IPS-20b (cell line): Measurements from ENCODE around the gene KRT13.

Experiments
- H3K27ac ChIP-seq: one replicate; pipeline ENCODE4 v1.5.1; 2013; ENCODE audit warnings: low read length
- H3K27me3 ChIP-seq: 2 replicates; pipeline ENCODE4 v1.6.1; 2013; ENCODE audit warnings: mild to moderate bottlenecking, low read length, inconsistent platforms; ENCODE audit not compliant: insufficient read depth
- H3K36me3 ChIP-seq: 2 replicates; pipeline ENCODE4 v1.6.1; 2013; ENCODE audit warnings: low read depth, mild to moderate bottlenecking, inconsistent platforms, low read length, moderate library complexity; ENCODE audit not compliant: insufficient read depth
- H3K4me1 ChIP-seq: 2 replicates; pipeline ENCODE4 v1.6.1; 2013; ENCODE audit warnings: mild to moderate bottlenecking, control low read depth, inconsistent platforms, low read length, moderate library complexity; ENCODE audit not compliant: insufficient read depth
- H3K4me3 ChIP-seq: 2 replicates; pipeline ENCODE4 v1.5.1; 2013; ENCODE audit warnings: mild to moderate bottlenecking, low read length, inconsistent platforms
- H3K9ac ChIP-seq: 2 replicates; pipeline ENCODE4 v1.6.1; 2013; ENCODE audit warnings: low read depth, mild to moderate bottlenecking, inconsistent platforms, low read length, moderate library complexity
- H3K9me3 ChIP-seq: 2 replicates; pipeline ENCODE4 v1.6.1; 2013; ENCODE audit warnings: mild to moderate bottlenecking, low read depth, low read length, inconsistent platforms; ENCODE audit not compliant: insufficient read depth

KRT13 gene

DNA sequence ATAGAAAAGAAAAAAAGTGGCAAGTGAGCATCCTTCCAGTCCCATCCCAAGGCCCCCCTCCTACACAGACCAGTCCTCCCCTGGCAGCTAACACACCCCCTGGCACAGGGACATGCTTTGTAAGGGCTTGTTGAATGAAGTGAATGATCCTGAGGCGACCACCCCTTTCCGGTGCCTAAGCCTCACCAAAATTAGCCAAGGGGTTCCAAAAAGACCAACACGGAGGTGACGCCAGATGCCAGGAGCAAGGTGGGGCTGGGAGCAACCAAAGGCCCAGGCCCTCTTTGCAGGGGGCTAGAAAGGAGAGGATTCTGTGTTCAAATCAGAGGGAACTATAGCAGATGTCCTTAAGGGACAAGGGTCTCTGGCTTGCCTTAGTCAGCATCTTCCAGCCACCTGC, 30.0 kb downstream of the KRT13 start:
- H3K27me3 ChIP-seq, result no peaks in the 10 kb centered on the region
- no peak overlapping the region for H3K27ac ChIP-seq
- H3K4me1 ChIP-seq, result no peaks in the 10 kb centered on the region
- no peak overlapping the region for H3K4me3 ChIP-seq
- H3K9me3 ChIP-seq, result no peaks in the 10 kb centered on the region; the same call in 1 of the 2 replicates
- H3K9ac ChIP-seq, result no peak overlapping the region
- H3K36me3 ChIP-seq, result no peaks in the 10 kb centered on the region

DNA sequence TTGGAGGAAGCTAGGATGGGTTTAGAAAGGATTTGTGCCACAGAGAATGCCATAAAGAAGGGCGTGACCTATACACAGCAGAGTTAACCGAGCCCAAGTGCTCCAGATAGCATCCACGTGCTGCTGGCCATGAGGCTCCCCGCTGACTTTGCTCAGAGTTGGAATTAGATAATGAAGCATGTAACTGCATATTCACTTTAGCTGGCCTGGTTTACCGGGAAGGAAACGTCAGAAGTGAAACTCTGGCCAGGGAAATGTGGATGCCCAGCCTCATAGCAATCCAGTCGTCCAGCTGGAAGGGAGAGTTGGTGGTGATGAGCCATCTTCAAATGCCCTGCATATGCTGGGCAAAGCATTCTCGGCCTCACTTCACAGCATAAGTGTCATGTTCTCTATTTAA, 30.5 kb downstream of the KRT13 start:
- Histone ChIP-seq H3K9ac (no peak overlapping the region), H3K27ac (no peak overlapping the region), H3K4me3 (no peak overlapping the region)

DNA sequence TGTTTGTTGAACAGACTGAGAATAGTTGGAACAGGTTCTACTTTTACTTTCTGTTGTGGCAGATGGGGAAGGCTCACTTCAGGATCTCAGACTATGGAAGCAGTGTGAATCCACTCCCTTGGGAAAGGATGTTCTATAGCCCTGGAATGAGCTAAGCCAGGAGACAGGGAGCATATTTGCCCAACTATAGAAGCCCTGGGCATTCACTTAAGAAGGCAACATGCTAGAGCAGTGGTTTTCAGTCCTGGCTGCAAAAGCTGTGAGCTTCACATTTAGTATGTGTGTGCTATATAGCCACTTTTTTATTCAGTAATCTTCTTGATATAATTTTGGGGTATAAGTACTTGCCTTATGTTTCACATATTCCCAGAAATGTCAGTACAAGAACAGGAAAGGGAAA, 37.1 kb downstream of the KRT13 start:
- Histone ChIP-seq H3K4me1 (no peaks in the 10 kb centered on the region), H3K36me3 (no peaks in the 10 kb centered on the region), H3K4me3 (no peak overlapping the region), H3K27me3 (no peaks in the 10 kb centered on the region), H3K9me3 (no peaks in the 10 kb centered on the region; the same call in 1 of the 2 replicates), H3K27ac (no peak overlapping the region), H3K9ac (no peak overlapping the region)

More for the DNA sequence above, 30.5 kb downstream of the KRT13 start:
- Histone ChIP-seq H3K36me3 (no peaks in the 10 kb centered on the region), H3K9me3 (no peaks in the 10 kb centered on the region; the same call in 1 of the 2 replicates), H3K4me1 (no peaks in the 10 kb centered on the region), H3K27me3 (no peaks in the 10 kb centered on the region)

DNA sequence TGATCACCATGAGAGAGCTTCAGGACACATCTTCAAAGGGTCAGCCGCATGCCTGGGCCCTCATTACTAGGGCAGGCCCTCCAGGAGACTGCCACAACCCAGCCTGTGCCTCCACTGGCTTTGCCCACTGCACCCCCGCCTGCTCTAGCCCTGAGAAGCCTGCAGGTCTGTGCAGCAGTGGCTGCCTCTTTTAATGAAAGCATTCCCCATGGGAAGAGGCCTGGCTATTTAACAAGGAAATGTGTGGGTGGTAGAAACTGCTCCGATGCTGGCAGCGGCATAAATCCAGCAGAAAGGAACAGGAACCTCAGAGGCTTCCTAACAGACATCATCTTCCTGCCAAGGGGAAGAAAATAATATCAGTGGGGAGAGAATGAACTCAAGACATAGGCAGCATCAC, 37.9 kb downstream of the KRT13 start:
- no peaks in the 10 kb centered on the region for H3K36me3 ChIP-seq
- H3K4me3 ChIP-seq, result no peak overlapping the region
- H3K9me3 ChIP-seq, result no peaks in the 10 kb centered on the region; the same call in 1 of the 2 replicates
- no peak overlapping the region for H3K9ac ChIP-seq
- no peaks in the 10 kb centered on the region for H3K27me3 ChIP-seq
- H3K4me1 ChIP-seq, result no peaks in the 10 kb centered on the region
- H3K27ac ChIP-seq, result no peak overlapping the region

DNA sequence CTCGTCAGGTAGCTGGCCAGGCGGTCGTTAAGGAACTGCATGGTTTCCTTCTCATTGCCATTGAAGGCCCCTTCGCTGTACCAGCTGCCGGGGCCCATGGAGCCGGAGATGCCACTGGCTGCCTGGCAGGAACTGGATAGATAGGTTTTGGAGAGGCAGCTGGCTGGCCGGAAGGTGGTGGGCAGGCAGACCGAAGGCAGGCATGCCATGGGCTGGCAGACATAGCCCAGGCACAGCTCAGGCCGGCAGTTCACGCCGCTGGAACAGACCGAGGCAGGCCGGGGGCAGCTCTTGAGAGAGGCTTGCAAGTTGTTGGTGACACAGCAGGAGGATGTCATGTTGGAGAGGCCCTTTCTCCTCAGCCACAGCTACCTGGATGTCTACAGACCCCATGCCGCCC, 38.4 kb downstream of the KRT13 start, which contains the start of gene KRT32:
Gene KRT32 (minus strand): TSS at position 399 of the 400 bp plus-strand sequence. CDS start 61 bp downstream, at position 338.
- no peak within 1 kb of the TSS for H3K27ac ChIP-seq
- H3K4me3 ChIP-seq, result no peak within 1 kb of the TSS
- H3K27me3 ChIP-seq, result no peaks in the 10 kb centered on the region
- no peaks in the 10 kb centered on the region; the same call in 1 of the 2 replicates for H3K9me3 ChIP-seq
- no peak within 1 kb of the TSS for H3K9ac ChIP-seq
- no peaks in the 10 kb centered on the region for H3K36me3 ChIP-seq
- H3K4me1 ChIP-seq, result no peaks in the 10 kb centered on the region

DNA sequence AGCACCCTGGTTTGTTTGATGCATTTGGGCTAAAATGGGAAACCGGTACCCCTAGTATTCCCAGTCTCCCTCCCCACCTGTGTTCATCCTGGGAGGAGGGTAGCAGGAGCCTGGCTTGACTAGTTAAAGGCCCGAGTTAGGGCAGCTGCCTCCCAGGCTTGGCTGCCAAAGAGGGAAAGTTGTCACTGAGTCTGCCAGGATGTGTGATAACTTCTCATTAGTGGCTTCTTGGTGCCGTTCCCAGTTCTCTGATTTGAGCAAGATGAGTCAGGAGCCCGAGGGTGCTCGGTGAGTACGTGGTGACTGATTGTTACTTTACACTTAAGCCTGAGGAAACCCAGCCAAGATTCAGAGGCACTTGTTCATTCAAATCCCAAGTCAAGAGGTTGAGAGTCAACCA, 40.7 kb downstream of the KRT13 start:
- H3K36me3 ChIP-seq, result no peaks in the 10 kb centered on the region
- H3K27me3 ChIP-seq, result no peaks in the 10 kb centered on the region
- no peak overlapping the region for H3K27ac ChIP-seq
- no peaks in the 10 kb centered on the region for H3K4me1 ChIP-seq
- H3K9me3 ChIP-seq, result no peaks in the 10 kb centered on the region
- no peak overlapping the region for H3K4me3 ChIP-seq
- H3K9ac ChIP-seq, result no peak overlapping the region

DNA sequence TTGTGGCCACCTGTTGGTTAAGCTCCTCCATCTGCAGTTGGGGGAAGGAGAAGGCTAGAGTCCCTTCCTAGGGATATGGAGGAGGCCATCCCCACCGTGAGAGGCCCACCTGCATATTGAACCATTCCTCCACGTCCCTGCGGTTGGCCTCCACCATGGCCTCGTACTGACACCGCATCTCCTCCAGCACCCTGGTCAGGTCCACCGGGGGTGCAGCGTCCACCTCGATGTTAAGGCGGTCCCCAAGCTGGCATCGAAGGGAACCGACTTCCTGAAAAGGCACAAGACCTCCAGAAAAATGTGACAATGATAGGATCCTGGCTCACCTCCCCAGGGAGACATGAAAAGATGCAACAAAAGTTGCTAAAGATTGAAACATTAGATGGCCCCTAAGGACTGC, 41.2 kb downstream of the KRT13 start:
- H3K9ac ChIP-seq, result no peak overlapping the region
- no peaks in the 10 kb centered on the region for H3K27me3 ChIP-seq
- no peaks in the 10 kb centered on the region for H3K36me3 ChIP-seq
- H3K4me3 ChIP-seq, result no peak overlapping the region
- H3K27ac ChIP-seq, result no peak overlapping the region
- H3K4me1 ChIP-seq, result no peaks in the 10 kb centered on the region
- H3K9me3 ChIP-seq, result no peaks in the 10 kb centered on the region

DNA sequence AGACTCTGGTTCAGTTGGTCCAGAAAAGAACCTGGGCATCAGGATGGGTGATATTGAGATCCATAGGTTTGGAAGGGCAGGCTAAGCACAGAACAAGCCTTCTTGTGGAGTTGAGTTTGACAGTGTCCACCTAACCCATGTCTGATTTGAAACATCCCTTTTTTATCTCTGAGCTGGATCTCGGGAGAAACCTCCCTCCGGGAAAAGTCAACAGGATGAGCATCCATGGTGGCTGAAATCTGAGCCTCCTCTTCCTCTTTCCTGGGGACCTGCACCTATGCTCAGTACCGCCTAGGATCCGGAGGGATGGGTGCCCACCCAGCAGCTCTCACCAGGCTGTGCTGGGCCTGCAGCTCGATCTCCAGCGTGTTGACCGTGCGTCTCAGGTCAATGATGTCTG, 41.7 kb downstream of the KRT13 start:
- no peak overlapping the region for H3K9ac ChIP-seq
- H3K4me3 ChIP-seq, result no peak overlapping the region

DNA sequence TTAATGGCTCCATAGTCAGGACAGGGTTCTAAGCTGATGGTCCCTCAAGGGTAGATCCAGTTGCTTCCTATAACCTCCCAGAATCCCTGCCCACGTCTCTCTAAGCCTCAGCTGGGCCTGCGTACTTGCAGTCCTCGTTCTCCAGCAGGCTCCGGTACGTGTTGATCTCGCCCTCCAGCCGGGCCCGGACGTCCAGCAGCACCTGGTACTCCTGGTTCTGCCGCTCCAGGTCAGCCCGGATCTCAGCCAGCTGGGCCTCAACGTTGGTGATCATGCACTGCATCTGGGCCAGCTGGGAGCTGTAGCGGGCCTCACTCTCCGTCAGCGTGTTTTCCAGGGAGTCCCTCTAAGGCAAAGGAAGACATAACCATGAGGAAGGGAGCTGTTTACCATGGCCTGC, 42.7 kb downstream of the KRT13 start:
- no peak overlapping the region for H3K9ac ChIP-seq
- no peaks in the 10 kb centered on the region for H3K36me3 ChIP-seq
- no peaks in the 10 kb centered on the region for H3K27me3 ChIP-seq
- no peak overlapping the region for H3K4me3 ChIP-seq
- H3K27ac ChIP-seq, result no peak overlapping the region
- H3K9me3 ChIP-seq, result no peaks in the 10 kb centered on the region
- H3K4me1 ChIP-seq, result no peaks in the 10 kb centered on the region

More for the DNA sequence above, 41.7 kb downstream of the KRT13 start:
- Histone ChIP-seq H3K9me3 (no peaks in the 10 kb centered on the region), H3K36me3 (no peaks in the 10 kb centered on the region), H3K27ac (no peak overlapping the region), H3K27me3 (no peaks in the 10 kb centered on the region), H3K4me1 (no peaks in the 10 kb centered on the region)

DNA sequence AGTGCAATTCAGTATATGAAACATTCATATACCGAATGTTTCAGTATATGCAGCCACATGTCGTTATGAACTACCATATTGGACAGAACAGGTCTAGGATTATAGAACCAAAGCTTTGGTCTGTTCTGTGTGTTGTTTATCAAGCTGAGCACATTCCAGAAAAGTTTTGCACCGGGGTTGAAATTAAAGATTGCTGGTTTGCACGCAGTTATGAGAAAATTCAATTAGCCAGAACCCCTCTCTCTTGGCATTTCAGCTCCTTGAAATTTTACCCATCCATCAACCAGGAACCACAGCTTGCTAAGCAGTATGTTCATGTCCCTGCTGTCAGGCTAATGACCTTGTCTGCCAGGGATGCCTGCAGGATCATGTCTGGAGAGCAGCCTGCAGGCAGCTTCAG, 47.7 kb downstream of the KRT13 start:
- Histone ChIP-seq H3K4me3 (no peak overlapping the region), H3K9me3 (no peaks in the 10 kb centered on the region), H3K36me3 (no peaks in the 10 kb centered on the region), H3K4me1 (no peaks in the 10 kb centered on the region), H3K27ac (no peak overlapping the region), H3K27me3 (no peaks in the 10 kb centered on the region), H3K9ac (no peak overlapping the region)

DNA sequence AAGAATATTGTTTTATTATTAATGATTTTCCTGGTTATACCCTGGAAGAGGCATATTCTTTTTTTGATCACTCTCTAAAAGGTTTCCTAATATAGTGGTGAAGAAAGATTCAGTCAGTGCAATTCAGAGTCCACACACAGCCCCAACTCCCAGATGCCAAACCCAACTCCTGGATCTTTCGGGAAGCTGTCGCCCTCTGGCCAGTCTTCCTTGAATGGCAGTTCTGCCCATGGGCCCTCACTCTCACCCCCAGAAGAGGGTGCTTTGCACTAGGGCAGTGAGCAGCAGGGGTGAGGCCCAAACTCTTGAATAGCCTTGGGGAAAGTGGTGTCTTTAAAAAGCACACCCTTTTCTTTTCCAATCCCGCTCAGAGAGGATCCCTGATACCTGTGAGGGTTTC, 49.2 kb downstream of the KRT13 start:
- Histone ChIP-seq H3K4me1 (no peaks in the 10 kb centered on the region), H3K9ac (no peak overlapping the region), H3K36me3 (no peaks in the 10 kb centered on the region), H3K9me3 (no peaks in the 10 kb centered on the region; the same call in 1 of the 2 replicates), H3K4me3 (no peak overlapping the region), H3K27me3 (no peaks in the 10 kb centered on the region), H3K27ac (no peak overlapping the region)

DNA sequence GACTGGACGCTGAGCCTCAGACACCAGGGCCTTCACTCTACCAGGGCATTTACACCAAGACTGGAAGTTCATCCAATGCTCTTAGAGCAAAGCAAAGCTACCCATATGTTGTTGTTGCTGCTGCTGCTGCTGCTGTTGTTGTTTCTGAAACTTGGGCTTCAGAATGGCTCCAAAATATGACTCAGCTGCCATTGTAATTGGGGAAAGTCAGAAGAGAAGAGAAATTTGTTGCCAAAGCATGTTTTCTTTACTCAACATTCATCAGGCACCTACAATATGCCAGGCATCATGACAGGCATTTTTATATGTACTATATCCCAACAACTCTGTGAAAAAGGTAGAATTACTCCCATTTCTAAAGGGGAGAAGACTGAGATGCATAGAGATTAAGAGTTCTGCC, 50.2 kb downstream of the KRT13 start:
- H3K27ac ChIP-seq, result no peak overlapping the region
- H3K4me1 ChIP-seq, result no peaks in the 10 kb centered on the region
- H3K9ac ChIP-seq, result no peak overlapping the region
- no peak overlapping the region for H3K4me3 ChIP-seq
- H3K9me3 ChIP-seq, result no peaks in the 10 kb centered on the region; the same call in 1 of the 2 replicates
- no peaks in the 10 kb centered on the region for H3K36me3 ChIP-seq
- H3K27me3 ChIP-seq, result no peaks in the 10 kb centered on the region
